HCT116 (cell line): ENCODE measurements around the gene ZNF521. TPM values are rescaled to one million over a fixed set of nuclear protein-coding genes. Genes with fewer than 3 reads are reported as not detected.

Source experiments
- ATAC-seq: fragments of 200-7000 bp; cut with Tn5 transposase; 2 replicates; pipeline ENCODE4 v1.9.1; 2020; ENCODE audit warnings: mild to moderate bottlenecking, moderate library complexity
- BruUV-seq: library from RNA; stranded (reverse); fragments of 400-500 nt; replicated peaks from 2 replicates; lab custom pipeline; 2021; lab: Mats Ljungman, UMichigan
- CTCF ChIA-PET: fragments of 300-600 bp; sonication (Branson Sonifier 250); formaldehyde crosslinking; loops from one replicate; lab custom pipeline; 2021; ENCODE audit warnings: antibody characterized with exemption; lab: Charles Lee
- POLR2A ChIA-PET: fragments of 300-600, 350-600 bp; sonication (Branson Sonifier 250); formaldehyde crosslinking; loops from one replicate; lab custom pipeline; 2021; ENCODE audit warnings: antibody characterized with exemption; lab: Charles Lee
- RAD21 ChIA-PET, 2 experiments: fragments of 300-600 bp; sonication (Branson Sonifier 250); formaldehyde crosslinking; loops; one replicate each; lab custom pipeline; 2023; ENCODE audit warnings: low total read pairs in 2 of 2; ENCODE audit not compliant: uncharacterized antibody in 2 of 2, unreplicated experiment in 2 of 2, low non-redundant PET in 1 of 2; lab: Charles Lee
- DNase-seq: peaks from one replicate; pipeline ENCODE4 v3.0.0-alpha.2; 2010; ENCODE audit warnings: low read depth, low spot score
- H2AFZ ChIP-seq: fragments of 200-600 bp; shearing (Covaris generic), sonication (generic); 2 replicates; pipeline ENCODE4 v1.6.1; 2017; ENCODE audit warnings: low read depth, mixed run types, mixed read lengths, antibody characterized with exemption, low read length; ENCODE audit not compliant: poor library complexity, severe bottlenecking
- H3K27ac ChIP-seq: 2 replicates; pipeline ENCODE4 v1.5.1; 2012; ENCODE audit warnings: low read depth, low read length
- H3K27me3 ChIP-seq: fragments of 200-600 bp; sonication (generic); 2 replicates; pipeline ENCODE4 v1.6.1; 2016; ENCODE audit warnings: mixed run types, low read length, mixed read lengths; ENCODE audit not compliant: insufficient read depth
- H3K36me3 ChIP-seq, 2 experiments: fragments of 200-500 bp in 1 of 2; fragments of 200-600 bp in 1 of 2; sonication (Bioruptor generic) in 1 of 2; sonication (generic) in 1 of 2; 2 replicates each; pipeline versions ENCODE4 v1.5.1 to v1.6.1; 2014 to 2016; ENCODE audit warnings: low read length in 2 of 2, inconsistent platforms in 1 of 2, mixed read lengths in 1 of 2, mixed run types in 1 of 2; ENCODE audit not compliant: insufficient read depth in 2 of 2, control insufficient read depth in 1 of 2
- H3K4me1 ChIP-seq, 2 experiments: fragments of 200-600 bp in 1 of 2; sonication (generic) in 1 of 2; 2 replicates each; pipeline versions ENCODE4 v1.5.1 to v1.6.1; 2012 to 2017; ENCODE audit warnings: low read length in 2 of 2, inconsistent platforms in 1 of 2, mild to moderate bottlenecking in 1 of 2, mixed read lengths in 1 of 2, mixed run types in 1 of 2, moderate library complexity in 1 of 2; ENCODE audit not compliant: insufficient read depth in 2 of 2, control insufficient read depth in 1 of 2
- H3K4me2 ChIP-seq: fragments of 200-600 bp; sonication (generic); 2 replicates; pipeline ENCODE4 v1.6.1; 2017; ENCODE audit warnings: mixed run types, low read length, mixed read lengths
- H3K4me3 ChIP-seq, 2 experiments: fragments of 200-600 bp in 1 of 2; sonication (generic) in 1 of 2; replicated peaks in 1 of 2; 2 replicates each; pipeline ENCODE4 v1.5.1; 2011 to 2016; ENCODE audit warnings: low read length in 2 of 2, control low read depth in 1 of 2, low read depth in 1 of 2, mild to moderate bottlenecking in 1 of 2, mixed read lengths in 1 of 2, mixed run types in 1 of 2
- H3K79me2 ChIP-seq: fragments of 200-600 bp; sonication (generic); 2 replicates; pipeline ENCODE4 v1.6.1; 2017; ENCODE audit warnings: mild to moderate bottlenecking, mixed run types, low read length, moderate library complexity, mixed read lengths; ENCODE audit not compliant: insufficient read depth
- H3K9ac ChIP-seq: fragments of 200-600 bp; sonication (generic); 2 replicates; pipeline ENCODE4 v1.6.1; 2016; ENCODE audit warnings: low read length, mixed read lengths
- H3K9me2 ChIP-seq: fragments of 200-600 bp; sonication (generic), shearing (Covaris generic); 2 replicates; pipeline ENCODE4 v1.6.1; 2017; ENCODE audit warnings: mixed run types, mild to moderate bottlenecking, moderate library complexity; ENCODE audit not compliant: insufficient read depth
- H3K9me3 ChIP-seq, 2 experiments: fragments of 200-500 bp in 1 of 2; fragments of 200-600 bp in 1 of 2; sonication (Bioruptor generic) in 1 of 2; sonication (generic) in 1 of 2; 2 replicates each; pipeline ENCODE4 v1.6.1; 2014 to 2017; ENCODE audit warnings: low read length in 2 of 2, mixed read lengths in 2 of 2, inconsistent platforms in 1 of 2, low read depth in 1 of 2, mild to moderate bottlenecking in 1 of 2, mixed run types in 1 of 2, moderate library complexity in 1 of 2; ENCODE audit not compliant: control insufficient read depth in 1 of 2, insufficient read depth in 1 of 2
- H4K20me1 ChIP-seq: fragments of 200-600 bp; sonication (generic), shearing (Covaris generic); 2 replicates; pipeline ENCODE4 v1.6.1; 2017; ENCODE audit warnings: mixed run types, mild to moderate bottlenecking, moderate library complexity; ENCODE audit not compliant: insufficient read depth
- EGR1 ChIP-seq: IDR thresholded peaks from 2 replicates; pipeline ENCODE4 v1.6.1; 2012; ENCODE audit warnings: low read depth
- ELF1 ChIP-seq: IDR thresholded peaks from 2 replicates; pipeline ENCODE4 v1.6.1; 2012; ENCODE audit warnings: low read depth, borderline replicate concordance
- FOSL1 ChIP-seq: IDR thresholded peaks from 2 replicates; pipeline ENCODE4 v1.6.1; 2012; ENCODE audit warnings: low read depth
- JUND ChIP-seq: IDR thresholded peaks from 2 replicates; pipeline ENCODE4 v1.6.1; 2012
- RAD21 ChIP-seq: IDR thresholded peaks from 2 replicates; pipeline ENCODE4 v1.6.1; 2012; ENCODE audit warnings: low read depth, mild to moderate bottlenecking
- SIN3A ChIP-seq: IDR thresholded peaks from 2 replicates; pipeline ENCODE4 v1.6.1; 2012; ENCODE audit warnings: low read depth
- SP1 ChIP-seq: IDR thresholded peaks from 2 replicates; pipeline ENCODE4 v1.6.1; 2012; ENCODE audit warnings: low read depth
- ZFX ChIP-seq: fragments of 450-650 bp; IDR thresholded peaks from 2 replicates; pipeline ENCODE4 v1.6.1; 2017
- intact Hi-C: fragments of 100-400 bp; cut with micrococcal nuclease; formaldehyde crosslinking; loops from 2 replicates; pipeline ENCODE4 v1.10.0; 2022
- total RNA-seq: library from RNA; stranded (reverse); gene quantifications from one replicate; pipeline ENCODE4 v1.2.1, GENCODE V29; 2021; ENCODE audit not compliant: unreplicated experiment
- TF ChIP-seq, protein P1 (sequence below): IDR thresholded peaks from 2 replicates; pipeline ENCODE4 v1.6.1; 2011; ENCODE audit warnings: mild to moderate bottlenecking, low read length, moderate library complexity; ENCODE audit not compliant: insufficient replicate concordance; ENCODE audit errors: extremely low read depth
- TF ChIP-seq, protein P2 (sequence below): IDR thresholded peaks from 2 replicates; pipeline ENCODE4 v1.6.1; 2012; ENCODE audit warnings: low read depth
- TF ChIP-seq, protein P3 (sequence below), 3 experiments: fragments of 200-600 bp in 1 of 3; sonication (generic) in 1 of 3; IDR thresholded peaks in 2 of 3; conservative IDR thresholded peaks in 1 of 3; 2 replicates each; pipeline ENCODE4 v1.5.1; 2012 to 2017; ENCODE audit warnings: low read depth in 2 of 3, low read length in 2 of 3, antibody characterized with exemption in 1 of 3, borderline replicate concordance in 1 of 3, control low read depth in 1 of 3, mild to moderate bottlenecking in 1 of 3, mixed read lengths in 1 of 3, mixed run types in 1 of 3, moderate library complexity in 1 of 3; ENCODE audit not compliant: insufficient read depth in 1 of 3
- TF ChIP-seq, protein P4 (sequence below): IDR thresholded peaks from 2 replicates; pipeline ENCODE4 v1.6.1; 2012

ZNF521 gene
- total RNA-seq, 1 experiment from 2014 or later: 0.10 TPM

DNA sequence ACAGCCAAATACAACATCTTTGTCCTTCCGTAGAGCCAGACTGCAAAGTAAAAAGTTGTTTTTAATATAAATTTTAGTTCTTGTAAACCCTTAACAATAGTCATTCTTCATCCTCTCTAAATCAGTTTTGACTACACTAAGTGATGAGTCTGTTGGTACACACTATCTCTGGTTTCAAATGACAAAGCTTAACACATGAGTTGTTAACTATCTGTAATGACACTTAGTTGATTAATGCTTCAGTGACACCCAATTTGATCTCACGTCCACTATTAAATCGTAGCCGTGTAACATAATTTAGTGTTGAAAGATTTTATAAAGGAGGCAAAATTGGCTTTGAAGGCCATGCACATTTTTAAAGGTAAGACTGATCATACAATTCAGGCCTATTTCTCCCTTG lies 181.6 kb downstream of the ZNF521 start:
- Histone ChIP-seq H3K4me1 (no peaks in the 10 kb centered on the region), H3K9me2 (no peaks in the 10 kb centered on the region), H3K27ac (no peak overlapping the region), H3K4me2 (no peak overlapping the region), H3K79me2 (no peaks in the 10 kb centered on the region), H2AFZ (no peak overlapping the region), H3K9ac (no peak overlapping the region), H3K4me3 (no peak overlapping the region), H4K20me1 (no peaks in the 10 kb centered on the region), H3K27me3 (no peaks in the 10 kb centered on the region; the same call in 1 of the 2 replicates), H3K9me3 (no peaks in the 10 kb centered on the region), H3K36me3 (no peaks in the 10 kb centered on the region)
- CTCF ChIA-PET: no interaction called here
- no TSS peak for BruUV-seq
- POLR2A ChIA-PET: no interaction called here
- TF ChIP-seq FOSL1 (no peak), SIN3A (no peak), EGR1 (no peak), RAD21 (no peak), JUND (no peak), ZFX (no peak), SP1 (no peak), ELF1 (no peak)
- TF ChIP-seq, protein P1, sequence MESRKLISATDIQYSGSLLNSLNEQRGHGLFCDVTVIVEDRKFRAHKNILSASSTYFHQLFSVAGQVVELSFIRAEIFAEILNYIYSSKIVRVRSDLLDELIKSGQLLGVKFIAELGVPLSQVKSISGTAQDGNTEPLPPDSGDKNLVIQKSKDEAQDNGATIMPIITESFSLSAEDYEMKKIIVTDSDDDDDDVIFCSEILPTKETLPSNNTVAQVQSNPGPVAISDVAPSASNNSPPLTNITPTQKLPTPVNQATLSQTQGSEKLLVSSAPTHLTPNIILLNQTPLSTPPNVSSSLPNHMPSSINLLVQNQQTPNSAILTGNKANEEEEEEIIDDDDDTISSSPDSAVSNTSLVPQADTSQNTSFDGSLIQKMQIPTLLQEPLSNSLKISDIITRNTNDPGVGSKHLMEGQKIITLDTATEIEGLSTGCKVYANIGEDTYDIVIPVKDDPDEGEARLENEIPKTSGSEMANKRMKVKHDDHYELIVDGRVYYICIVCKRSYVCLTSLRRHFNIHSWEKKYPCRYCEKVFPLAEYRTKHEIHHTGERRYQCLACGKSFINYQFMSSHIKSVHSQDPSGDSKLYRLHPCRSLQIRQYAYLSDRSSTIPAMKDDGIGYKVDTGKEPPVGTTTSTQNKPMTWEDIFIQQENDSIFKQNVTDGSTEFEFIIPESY: no peak
- TF ChIP-seq, protein P2, sequence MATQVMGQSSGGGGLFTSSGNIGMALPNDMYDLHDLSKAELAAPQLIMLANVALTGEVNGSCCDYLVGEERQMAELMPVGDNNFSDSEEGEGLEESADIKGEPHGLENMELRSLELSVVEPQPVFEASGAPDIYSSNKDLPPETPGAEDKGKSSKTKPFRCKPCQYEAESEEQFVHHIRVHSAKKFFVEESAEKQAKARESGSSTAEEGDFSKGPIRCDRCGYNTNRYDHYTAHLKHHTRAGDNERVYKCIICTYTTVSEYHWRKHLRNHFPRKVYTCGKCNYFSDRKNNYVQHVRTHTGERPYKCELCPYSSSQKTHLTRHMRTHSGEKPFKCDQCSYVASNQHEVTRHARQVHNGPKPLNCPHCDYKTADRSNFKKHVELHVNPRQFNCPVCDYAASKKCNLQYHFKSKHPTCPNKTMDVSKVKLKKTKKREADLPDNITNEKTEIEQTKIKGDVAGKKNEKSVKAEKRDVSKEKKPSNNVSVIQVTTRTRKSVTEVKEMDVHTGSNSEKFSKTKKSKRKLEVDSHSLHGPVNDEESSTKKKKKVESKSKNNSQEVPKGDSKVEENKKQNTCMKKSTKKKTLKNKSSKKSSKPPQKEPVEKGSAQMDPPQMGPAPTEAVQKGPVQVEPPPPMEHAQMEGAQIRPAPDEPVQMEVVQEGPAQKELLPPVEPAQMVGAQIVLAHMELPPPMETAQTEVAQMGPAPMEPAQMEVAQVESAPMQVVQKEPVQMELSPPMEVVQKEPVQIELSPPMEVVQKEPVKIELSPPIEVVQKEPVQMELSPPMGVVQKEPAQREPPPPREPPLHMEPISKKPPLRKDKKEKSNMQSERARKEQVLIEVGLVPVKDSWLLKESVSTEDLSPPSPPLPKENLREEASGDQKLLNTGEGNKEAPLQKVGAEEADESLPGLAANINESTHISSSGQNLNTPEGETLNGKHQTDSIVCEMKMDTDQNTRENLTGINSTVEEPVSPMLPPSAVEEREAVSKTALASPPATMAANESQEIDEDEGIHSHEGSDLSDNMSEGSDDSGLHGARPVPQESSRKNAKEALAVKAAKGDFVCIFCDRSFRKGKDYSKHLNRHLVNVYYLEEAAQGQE: no peak
- TF ChIP-seq, protein P3, sequence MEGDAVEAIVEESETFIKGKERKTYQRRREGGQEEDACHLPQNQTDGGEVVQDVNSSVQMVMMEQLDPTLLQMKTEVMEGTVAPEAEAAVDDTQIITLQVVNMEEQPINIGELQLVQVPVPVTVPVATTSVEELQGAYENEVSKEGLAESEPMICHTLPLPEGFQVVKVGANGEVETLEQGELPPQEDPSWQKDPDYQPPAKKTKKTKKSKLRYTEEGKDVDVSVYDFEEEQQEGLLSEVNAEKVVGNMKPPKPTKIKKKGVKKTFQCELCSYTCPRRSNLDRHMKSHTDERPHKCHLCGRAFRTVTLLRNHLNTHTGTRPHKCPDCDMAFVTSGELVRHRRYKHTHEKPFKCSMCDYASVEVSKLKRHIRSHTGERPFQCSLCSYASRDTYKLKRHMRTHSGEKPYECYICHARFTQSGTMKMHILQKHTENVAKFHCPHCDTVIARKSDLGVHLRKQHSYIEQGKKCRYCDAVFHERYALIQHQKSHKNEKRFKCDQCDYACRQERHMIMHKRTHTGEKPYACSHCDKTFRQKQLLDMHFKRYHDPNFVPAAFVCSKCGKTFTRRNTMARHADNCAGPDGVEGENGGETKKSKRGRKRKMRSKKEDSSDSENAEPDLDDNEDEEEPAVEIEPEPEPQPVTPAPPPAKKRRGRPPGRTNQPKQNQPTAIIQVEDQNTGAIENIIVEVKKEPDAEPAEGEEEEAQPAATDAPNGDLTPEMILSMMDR (IDR thresholded peaks at IDR 0.05 in 2 of 3, conservative IDR thresholded peaks at IDR 0.05 in 1 of 3; ENCODE audit: borderline replicate concordance in 1 of 3, insufficient read depth in 1 of 3, low read depth in 2 of 3, low read length in 2 of 3): no peak
- TF ChIP-seq, protein P4, sequence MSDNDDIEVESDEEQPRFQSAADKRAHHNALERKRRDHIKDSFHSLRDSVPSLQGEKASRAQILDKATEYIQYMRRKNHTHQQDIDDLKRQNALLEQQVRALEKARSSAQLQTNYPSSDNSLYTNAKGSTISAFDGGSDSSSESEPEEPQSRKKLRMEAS: no peak
- intact Hi-C loops: no loop called here
- RAD21 ChIA-PET: no interaction called here
- DNase-seq (no peak), ATAC-seq (no peak)
